WERI-Rb-1 (cell line): Measurements from ENCODE around the gene GGPS1.
"Not testable (repeated sequence)": the region's sequence is repeated elsewhere in the genome, so short reads cannot be mapped to it uniquely, and the experiment has no call there.

Experiments used
- DNase-seq: peaks from one replicate; pipeline ENCODE4 v3.0.0-alpha.2; 2020
- H3K27ac ChIP-seq: fragments of 250-450 bp; sonication (Bioruptor Pico); 2 replicates; pipeline ENCODE4 v1.5.1; 2020; ENCODE audit warnings: mild to moderate bottlenecking, moderate library complexity
- H3K27me3 ChIP-seq: fragments of 250-450 bp; sonication (Bioruptor Pico); 2 replicates; pipeline ENCODE4 v1.5.1; 2021; ENCODE audit warnings: mild to moderate bottlenecking, low read depth, moderate library complexity; ENCODE audit not compliant: insufficient read depth, severe bottlenecking
- H3K36me3 ChIP-seq: fragments of 250-450 bp; sonication (Bioruptor Pico); 2 replicates; pipeline ENCODE4 v1.5.1; 2020; ENCODE audit warnings: mild to moderate bottlenecking, moderate library complexity
- H3K4me3 ChIP-seq: 2 replicates; pipeline ENCODE4 v1.5.1; 2011; ENCODE audit warnings: low read depth, mild to moderate bottlenecking, control low read depth, low read length
- H3K9me3 ChIP-seq: fragments of 250-450 bp; sonication (Bioruptor Pico); 2 replicates; pipeline ENCODE4 v1.5.1; 2021; ENCODE audit warnings: mild to moderate bottlenecking, moderate library complexity; ENCODE audit not compliant: severe bottlenecking
- CTCF ChIP-seq: IDR thresholded peaks from 2 replicates; pipeline ENCODE4 v1.5.1; 2011; ENCODE audit warnings: low read depth, mild to moderate bottlenecking, control low read depth, inconsistent platforms, low read length

Gene GGPS1

GRCh38 chr1:235299169-235299858 is 29.1 kb upstream of the GGPS1 start:
- Histone ChIP-seq H3K27me3 (no peaks in the 10 kb centered on the region), H3K4me3 (no peak overlapping the region), H3K36me3 (peaks cover 4% of the 10 kb centered on the region), H3K9me3 (no peaks in the 10 kb centered on the region), H3K27ac (no peak overlapping the region)
- TF ChIP-seq CTCF = no peak
- no peak for DNase-seq

GRCh38 chr1:235302143-235302542 is 26.2 kb upstream of the GGPS1 start:
- Histone ChIP-seq H3K9me3 (no peaks in the 10 kb centered on the region), H3K36me3 (peaks cover 9% of the 10 kb centered on the region), H3K27ac (no peak overlapping the region), H3K27me3 (no peaks in the 10 kb centered on the region), H3K4me3 (no peak overlapping the region)
- no peak for DNase-seq
- TF ChIP-seq CTCF = no peak

- Histone ChIP-seq H3K4me3 (no peak overlapping the region), H3K27ac (no peak overlapping the region), H3K27me3 (no peaks in the 10 kb centered on the region), H3K36me3 (peaks cover 5% of the 10 kb centered on the region), H3K9me3 (no peaks in the 10 kb centered on the region)
- no peak for DNase-seq
- no peak for TF ChIP-seq CTCF
Observed at GRCh38 chr1:235304549-235305451, 23.6 kb upstream of the GGPS1 start.

- Histone ChIP-seq H3K27me3 (no peaks in the 10 kb centered on the region), H3K4me3 (no peak overlapping the region), H3K9me3 (no peaks in the 10 kb centered on the region), H3K27ac (no peak overlapping the region), H3K36me3 (peaks cover 22% of the 10 kb centered on the region)
- DNase-seq = peak; percentile 44
- no peak for TF ChIP-seq CTCF
Observed at GRCh38 chr1:235307158-235308124, 20.9 kb upstream of the GGPS1 start.

GRCh38 chr1:235309206-235309605 is 19.2 kb upstream of the GGPS1 start:
- H3K27ac ChIP-seq, H3K4me3 ChIP-seq, H3K27me3 ChIP-seq, DNase-seq, H3K9me3 ChIP-seq: not testable (repeated sequence)
- peaks cover 25% of the 10 kb centered on the region for H3K36me3 ChIP-seq
